ENCODE results near the gene ANKRD61. TPM values are rescaled to one million over a fixed set of nuclear protein-coding genes. Genes with fewer than 3 reads are reported as not detected.
"Not testable (repeated sequence)": the region's sequence is repeated elsewhere in the genome, so short reads cannot be mapped to it uniquely, and the experiment has no call there.

ANKRD61 gene
- total RNA-seq, 1 donor = not detected

GRCh38 chr7:6056616-6057015, 25.4 kb downstream of the ANKRD61 start:
- Histone ChIP-seq H3K4me1 (ENCODE audit: insufficient read depth, low read length) (peaks cover 6% of the 10 kb centered on the region), H3K4me2 (ENCODE audit: insufficient read depth, low read length) (peak overlapping the region; percentile 95), H3K4me3 (ENCODE audit: insufficient read depth, low read length) (no peak overlapping the region), H3K9me3 (ENCODE audit: low read depth, low read length) (no peaks in the 10 kb centered on the region), H2AFZ (ENCODE audit: low read length) (no peak overlapping the region), H3K36me3 (ENCODE audit: insufficient read depth, low read length) (peaks cover 22% of the 10 kb centered on the region), H3K27me3 (ENCODE audit: insufficient read depth, low read length) (no peaks in the 10 kb centered on the region), H3K79me2 (ENCODE audit: insufficient read depth, low read length) (peaks cover 57% of the 10 kb centered on the region), H3K27ac (ENCODE audit: low read depth, low read length) (no peak overlapping the region), H4K20me1 (ENCODE audit: insufficient read depth, low read length) (peaks cover 6% of the 10 kb centered on the region)
- TF ChIP-seq CTCF (IDR thresholded peaks at IDR 0.05; ENCODE audit: extremely low read depth, low read depth, low read length) = no peak
- peak; percentile 46 for DNase-seq (ENCODE audit: insufficient read length, low spot score, missing footprints)

GRCh38 chr7:6057316-6058129, 26.3 kb downstream of the ANKRD61 start:
- no peak overlapping the region for H2AFZ ChIP-seq (ENCODE audit: low read length)
- peak overlapping the region; percentile 72 for H3K27ac ChIP-seq (ENCODE audit: low read depth, low read length)
- peaks cover 6% of the 10 kb centered on the region for H4K20me1 ChIP-seq (ENCODE audit: insufficient read depth, low read length)
- peaks cover 6% of the 10 kb centered on the region for H3K4me1 ChIP-seq (ENCODE audit: insufficient read depth, low read length)
- H3K4me2 ChIP-seq (ENCODE audit: insufficient read depth, low read length) = peak overlapping the region; percentile 95
- no peaks in the 10 kb centered on the region for H3K9me3 ChIP-seq (ENCODE audit: low read depth, low read length)
- H3K27me3 ChIP-seq (ENCODE audit: insufficient read depth, low read length) = no peaks in the 10 kb centered on the region
- peak; percentile 63 for DNase-seq (ENCODE audit: insufficient read length, low spot score, missing footprints)
- no peak for TF ChIP-seq CTCF (IDR thresholded peaks at IDR 0.05; ENCODE audit: extremely low read depth, low read depth, low read length)
- peaks cover 19% of the 10 kb centered on the region for H3K36me3 ChIP-seq (ENCODE audit: insufficient read depth, low read length)
- peak overlapping the region; percentile 96 for H3K4me3 ChIP-seq (ENCODE audit: insufficient read depth, low read length)
- peaks cover 54% of the 10 kb centered on the region for H3K79me2 ChIP-seq (ENCODE audit: insufficient read depth, low read length)

GRCh38 chr7:6059941-6060340, 28.8 kb downstream of the ANKRD61 start:
- not testable (repeated sequence) for H3K4me3 ChIP-seq (ENCODE audit: insufficient read depth, low read length); H3K4me2 ChIP-seq (ENCODE audit: insufficient read depth, low read length); H3K4me1 ChIP-seq (ENCODE audit: insufficient read depth, low read length); H3K27ac ChIP-seq (ENCODE audit: low read depth, low read length); DNase-seq (ENCODE audit: insufficient read length, low spot score, missing footprints); H4K20me1 ChIP-seq (ENCODE audit: insufficient read depth, low read length); H2AFZ ChIP-seq (ENCODE audit: low read length); H3K36me3 ChIP-seq (ENCODE audit: insufficient read depth, low read length); H3K27me3 ChIP-seq (ENCODE audit: insufficient read depth, low read length); H3K9me3 ChIP-seq (ENCODE audit: low read depth, low read length)
- H3K79me2 ChIP-seq (ENCODE audit: insufficient read depth, low read length) = peaks cover 44% of the 10 kb centered on the region

GRCh38 chr7:6071406-6071805, 40.2 kb downstream of the ANKRD61 start:
- Histone ChIP-seq H3K27me3 (ENCODE audit: insufficient read depth, low read length) (no peaks in the 10 kb centered on the region), H4K20me1 (ENCODE audit: insufficient read depth, low read length) (no peaks in the 10 kb centered on the region), H3K4me1 (ENCODE audit: insufficient read depth, low read length) (no peaks in the 10 kb centered on the region), H3K36me3 (ENCODE audit: insufficient read depth, low read length) (no peaks in the 10 kb centered on the region), H3K9me3 (ENCODE audit: low read depth, low read length) (no peaks in the 10 kb centered on the region), H3K4me2 (ENCODE audit: insufficient read depth, low read length) (no peak overlapping the region), H2AFZ (ENCODE audit: low read length) (no peak overlapping the region), H3K27ac (ENCODE audit: low read depth, low read length) (no peak overlapping the region), H3K4me3 (ENCODE audit: insufficient read depth, low read length) (no peak overlapping the region), H3K79me2 (ENCODE audit: insufficient read depth, low read length) (no peaks in the 10 kb centered on the region)
- no peak for TF ChIP-seq CTCF (IDR thresholded peaks at IDR 0.05; ENCODE audit: extremely low read depth, low read depth, low read length)
- DNase-seq (ENCODE audit: insufficient read length, low spot score, missing footprints) = no peak

All from osteoblast (primary cell).